22Rv1 (cell line): Measurements from ENCODE around the gene EIF4G1.

Experiments used
- ZFX ChIP-seq: fragments of 450-650 bp; IDR thresholded peaks from 2 replicates; pipeline ENCODE4 v1.6.1; 2017; ENCODE audit warnings: antibody characterized with exemption, borderline replicate concordance
- TF ChIP-seq, protein P1 (sequence below): fragments of 450-650 bp; IDR thresholded peaks from 2 replicates; pipeline ENCODE4 v1.5.1; 2017; ENCODE audit warnings: mild to moderate bottlenecking

DNA sequence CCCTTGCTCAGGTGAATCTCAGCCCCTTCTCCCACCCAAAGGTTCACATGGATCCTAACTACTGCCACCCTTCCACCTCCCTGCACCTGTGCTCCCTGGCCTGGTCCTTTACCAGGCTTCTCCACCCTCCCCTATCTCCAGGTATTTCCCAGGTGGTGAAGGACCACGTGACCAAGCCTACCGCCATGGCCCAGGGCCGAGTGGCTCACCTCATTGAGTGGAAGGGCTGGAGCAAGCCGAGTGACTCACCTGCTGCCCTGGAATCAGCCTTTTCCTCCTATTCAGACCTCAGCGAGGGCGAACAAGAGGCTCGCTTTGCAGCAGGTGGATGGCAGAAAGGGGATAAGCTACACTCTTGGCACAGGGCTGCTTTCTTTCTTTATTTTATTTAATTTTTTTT is 27.5 kb downstream of the EIF4G1 start:
- TF ChIP-seq, protein P1, sequence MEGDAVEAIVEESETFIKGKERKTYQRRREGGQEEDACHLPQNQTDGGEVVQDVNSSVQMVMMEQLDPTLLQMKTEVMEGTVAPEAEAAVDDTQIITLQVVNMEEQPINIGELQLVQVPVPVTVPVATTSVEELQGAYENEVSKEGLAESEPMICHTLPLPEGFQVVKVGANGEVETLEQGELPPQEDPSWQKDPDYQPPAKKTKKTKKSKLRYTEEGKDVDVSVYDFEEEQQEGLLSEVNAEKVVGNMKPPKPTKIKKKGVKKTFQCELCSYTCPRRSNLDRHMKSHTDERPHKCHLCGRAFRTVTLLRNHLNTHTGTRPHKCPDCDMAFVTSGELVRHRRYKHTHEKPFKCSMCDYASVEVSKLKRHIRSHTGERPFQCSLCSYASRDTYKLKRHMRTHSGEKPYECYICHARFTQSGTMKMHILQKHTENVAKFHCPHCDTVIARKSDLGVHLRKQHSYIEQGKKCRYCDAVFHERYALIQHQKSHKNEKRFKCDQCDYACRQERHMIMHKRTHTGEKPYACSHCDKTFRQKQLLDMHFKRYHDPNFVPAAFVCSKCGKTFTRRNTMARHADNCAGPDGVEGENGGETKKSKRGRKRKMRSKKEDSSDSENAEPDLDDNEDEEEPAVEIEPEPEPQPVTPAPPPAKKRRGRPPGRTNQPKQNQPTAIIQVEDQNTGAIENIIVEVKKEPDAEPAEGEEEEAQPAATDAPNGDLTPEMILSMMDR = no peak
- TF ChIP-seq ZFX = no peak
